DOHH2 (cell line): ENCODE results near the gene SREBF2.

Experiments used
- H3F3A ChIP-seq: fragments of 200-600 bp; sonication (generic), shearing (Covaris generic); 2 replicates; pipeline ENCODE4 v1.6.0; 2016; ENCODE audit warnings: antibody characterized with exemption, mild to moderate bottlenecking; ENCODE audit not compliant: control insufficient read depth, insufficient read depth
- H3K27ac ChIP-seq: fragments of 200-600 bp; sonication (generic); 2 replicates; pipeline ENCODE4 v1.5.1; 2014; ENCODE audit warnings: low read depth, mild to moderate bottlenecking, low read length, moderate library complexity
- H3K27me3 ChIP-seq: fragments of 200-600 bp; sonication (generic); 2 replicates; pipeline ENCODE4 v1.6.1; 2014; ENCODE audit warnings: mild to moderate bottlenecking, low read length, mixed read lengths; ENCODE audit not compliant: control insufficient read depth
- H3K36me3 ChIP-seq: fragments of 200-600 bp; sonication (generic); 2 replicates; pipeline ENCODE4 v1.6.1; 2014; ENCODE audit warnings: mild to moderate bottlenecking, low read length, moderate library complexity, mixed read lengths; ENCODE audit not compliant: control insufficient read depth
- H3K4me1 ChIP-seq: fragments of 200-600 bp; sonication (generic); 2 replicates; pipeline ENCODE4 v1.6.1; 2014; ENCODE audit warnings: mild to moderate bottlenecking, low read length, mixed read lengths; ENCODE audit not compliant: control insufficient read depth
- H3K4me2 ChIP-seq: fragments of 200-600 bp; sonication (generic); 2 replicates; pipeline ENCODE4 v1.6.0; 2014; ENCODE audit warnings: mild to moderate bottlenecking, low read length, moderate library complexity
- H3K4me3 ChIP-seq: fragments of 200-600 bp; sonication (generic); 2 replicates; pipeline ENCODE4 v1.5.1; 2014; ENCODE audit warnings: mild to moderate bottlenecking, low read length, mixed read lengths
- H3K79me2 ChIP-seq: fragments of 200-600 bp; sonication (generic); 2 replicates; pipeline ENCODE4 v1.6.1; 2014; ENCODE audit warnings: mild to moderate bottlenecking, low read length, mixed read lengths; ENCODE audit not compliant: control insufficient read depth
- H3K9me2 ChIP-seq: fragments of 200-600 bp; sonication (generic); replicated peaks from 2 replicates; pipeline ENCODE4 v1.6.1; 2014; ENCODE audit warnings: mild to moderate bottlenecking, low read length, mixed read lengths; ENCODE audit not compliant: control insufficient read depth
- H3K9me3 ChIP-seq: fragments of 200-600 bp; sonication (generic); 2 replicates; pipeline ENCODE4 v1.6.1; 2014; ENCODE audit warnings: antibody characterized with exemption, low read length, mixed read lengths; ENCODE audit not compliant: control insufficient read depth, insufficient read depth
- H4K20me1 ChIP-seq: fragments of 200-600 bp; sonication (generic); 2 replicates; pipeline ENCODE4 v1.6.0; 2014; ENCODE audit warnings: low read depth, mild to moderate bottlenecking, antibody characterized with exemption, low read length, moderate library complexity; ENCODE audit not compliant: control insufficient read depth, insufficient read depth
- EZH2phosphoT487 ChIP-seq: fragments of 200-600 bp; sonication (generic); IDR thresholded peaks from 2 replicates; pipeline ENCODE4 v1.6.1; 2017; ENCODE audit warnings: borderline replicate concordance, mild to moderate bottlenecking, antibody characterized with exemption, low read length, moderate library complexity, mixed read lengths
- TF ChIP-seq, protein P1 (sequence below): fragments of 200-600 bp; sonication (generic); IDR thresholded peaks from one replicate; pipeline ENCODE4 v1.5.1; 2014; ENCODE audit warnings: antibody characterized with exemption, mild to moderate bottlenecking, low read depth, low read length; ENCODE audit not compliant: poor library complexity, severe bottlenecking

Gene SREBF2

DNA sequence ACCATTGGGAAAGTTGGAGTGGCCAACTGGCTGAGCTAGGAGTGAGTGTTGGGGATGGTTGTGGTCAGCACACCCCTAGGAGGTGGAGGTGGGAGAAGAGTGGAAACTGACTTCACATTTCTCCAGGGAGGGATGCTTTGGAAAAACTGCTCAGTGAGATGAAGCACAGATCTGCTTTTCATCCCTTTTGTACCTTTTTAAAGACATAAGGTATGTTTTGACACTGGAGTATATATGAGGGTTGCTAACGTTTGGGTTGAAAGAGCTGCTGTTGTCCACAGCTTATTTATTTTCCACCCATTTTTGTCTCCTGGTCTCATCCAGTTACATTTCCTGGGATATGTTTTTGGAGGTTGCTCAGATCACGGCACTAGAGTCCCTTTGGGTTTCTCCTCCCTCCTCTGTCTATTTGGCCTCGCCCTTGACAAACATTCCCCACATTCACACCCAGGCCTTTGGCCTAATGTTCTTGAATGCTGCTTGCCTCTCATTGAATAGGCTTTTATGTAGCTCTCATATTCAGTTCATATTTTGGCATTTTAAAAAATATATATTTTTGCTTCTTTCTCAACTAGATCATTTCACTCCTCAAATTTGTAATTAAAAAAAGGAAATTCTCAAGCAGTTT lies 8.3 kb downstream of the SREBF2 start:
- peaks cover 13% of the 10 kb centered on the region for H3F3A ChIP-seq
- H3K36me3 ChIP-seq = peaks cover 94% of the 10 kb centered on the region
- peak overlapping the region; percentile 58 for H3K4me2 ChIP-seq
- H3K79me2 ChIP-seq = peaks cover 99% of the 10 kb centered on the region
- H3K9me2 ChIP-seq = no peaks in the 10 kb centered on the region
- no peak overlapping the region for H3K27ac ChIP-seq
- peaks cover 94% of the 10 kb centered on the region for H3K4me1 ChIP-seq
- H3K27me3 ChIP-seq = no peaks in the 10 kb centered on the region
- TF ChIP-seq, protein P1, sequence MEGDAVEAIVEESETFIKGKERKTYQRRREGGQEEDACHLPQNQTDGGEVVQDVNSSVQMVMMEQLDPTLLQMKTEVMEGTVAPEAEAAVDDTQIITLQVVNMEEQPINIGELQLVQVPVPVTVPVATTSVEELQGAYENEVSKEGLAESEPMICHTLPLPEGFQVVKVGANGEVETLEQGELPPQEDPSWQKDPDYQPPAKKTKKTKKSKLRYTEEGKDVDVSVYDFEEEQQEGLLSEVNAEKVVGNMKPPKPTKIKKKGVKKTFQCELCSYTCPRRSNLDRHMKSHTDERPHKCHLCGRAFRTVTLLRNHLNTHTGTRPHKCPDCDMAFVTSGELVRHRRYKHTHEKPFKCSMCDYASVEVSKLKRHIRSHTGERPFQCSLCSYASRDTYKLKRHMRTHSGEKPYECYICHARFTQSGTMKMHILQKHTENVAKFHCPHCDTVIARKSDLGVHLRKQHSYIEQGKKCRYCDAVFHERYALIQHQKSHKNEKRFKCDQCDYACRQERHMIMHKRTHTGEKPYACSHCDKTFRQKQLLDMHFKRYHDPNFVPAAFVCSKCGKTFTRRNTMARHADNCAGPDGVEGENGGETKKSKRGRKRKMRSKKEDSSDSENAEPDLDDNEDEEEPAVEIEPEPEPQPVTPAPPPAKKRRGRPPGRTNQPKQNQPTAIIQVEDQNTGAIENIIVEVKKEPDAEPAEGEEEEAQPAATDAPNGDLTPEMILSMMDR = no peak
- TF ChIP-seq EZH2phosphoT487 = no peak
- peaks cover 52% of the 10 kb centered on the region for H4K20me1 ChIP-seq
- H3K9me3 ChIP-seq = no peaks in the 10 kb centered on the region
- H3K4me3 ChIP-seq = peak overlapping the region; percentile 18

DNA sequence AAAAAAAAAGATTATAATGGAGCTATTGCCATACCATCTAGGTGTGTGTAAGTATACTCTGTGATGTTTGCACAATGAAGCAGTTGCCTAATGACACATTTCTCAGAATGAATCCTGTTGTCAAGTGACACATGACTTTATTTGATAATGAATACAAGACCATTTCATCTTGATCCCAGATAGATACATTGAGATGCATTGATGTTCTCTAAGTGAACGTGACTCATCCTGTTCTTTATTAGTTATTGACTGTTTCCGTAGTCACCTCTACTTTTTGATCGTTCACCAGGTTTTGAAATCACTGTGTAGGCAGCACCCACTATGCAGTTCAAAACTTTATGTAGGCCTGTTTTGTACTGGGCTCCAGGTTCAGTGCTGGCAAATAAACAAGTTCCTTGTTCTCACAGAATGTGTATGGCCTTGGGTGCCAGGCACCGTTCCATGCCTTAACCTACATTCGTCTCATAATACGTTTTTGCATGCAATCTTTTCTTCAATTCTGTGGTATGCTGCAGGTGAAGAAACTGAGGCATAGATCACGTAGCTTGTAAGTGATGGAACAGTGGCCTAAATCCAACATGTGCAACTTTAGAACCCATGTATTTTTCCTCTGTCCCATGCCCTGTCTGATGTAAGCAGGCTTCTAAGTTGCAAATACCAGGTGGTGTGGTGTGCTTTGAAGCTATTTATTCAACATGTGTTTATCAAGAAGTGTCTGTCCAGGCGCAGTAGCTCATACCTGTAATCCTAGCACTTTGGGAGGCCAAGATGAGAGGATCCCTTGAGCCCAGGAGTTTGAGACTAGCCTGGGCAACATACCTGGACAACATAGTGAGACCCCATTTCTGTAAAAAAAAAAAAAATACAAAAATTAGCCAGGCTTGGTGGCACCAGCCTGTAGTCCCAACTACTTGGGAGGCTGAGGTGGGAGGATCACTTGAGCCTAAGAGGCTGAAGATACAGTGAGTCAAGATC lies 10.4 kb downstream of the SREBF2 start:
- peaks cover 13% of the 10 kb centered on the region for H3F3A ChIP-seq
- H3K36me3 ChIP-seq = peaks cover 94% of the 10 kb centered on the region
- peak overlapping the region; percentile 58 for H3K4me2 ChIP-seq
- peaks cover 49% of the 10 kb centered on the region for H4K20me1 ChIP-seq
- H3K9me2 ChIP-seq = no peaks in the 10 kb centered on the region
- peak overlapping the region; percentile 56 for H3K27ac ChIP-seq
- peaks cover 99% of the 10 kb centered on the region for H3K79me2 ChIP-seq
- peak overlapping the region; percentile 53 for H3K4me3 ChIP-seq
- TF ChIP-seq, protein P1 = no peak
- no peak for TF ChIP-seq EZH2phosphoT487
- no peaks in the 10 kb centered on the region for H3K9me3 ChIP-seq
- H3K27me3 ChIP-seq = no peaks in the 10 kb centered on the region
- H3K4me1 ChIP-seq = peaks cover 95% of the 10 kb centered on the region

GRCh38 chr22:41844036-41844435 lies 11.1 kb downstream of the SREBF2 start:
- H4K20me1 ChIP-seq = peaks cover 52% of the 10 kb centered on the region
- no peaks in the 10 kb centered on the region for H3K9me2 ChIP-seq
- peak overlapping the region; percentile 58 for H3K4me2 ChIP-seq
- no peaks in the 10 kb centered on the region for H3K27me3 ChIP-seq
- peaks cover 93% of the 10 kb centered on the region for H3K4me1 ChIP-seq
- peaks cover 92% of the 10 kb centered on the region for H3K36me3 ChIP-seq
- H3K9me3 ChIP-seq = no peaks in the 10 kb centered on the region
- TF ChIP-seq, protein P1 = no peak
- no peak for TF ChIP-seq EZH2phosphoT487
- H3K4me3 ChIP-seq = peak overlapping the region; percentile 37
- H3K79me2 ChIP-seq = peaks cover 99% of the 10 kb centered on the region
- H3K27ac ChIP-seq = peak overlapping the region; percentile 56
- H3F3A ChIP-seq = peaks cover 14% of the 10 kb centered on the region
